Suprapubic skin (tissue), 3 donors: Measurements from ENCODE around the gene DUSP16.
"Not testable (repeated sequence)": the region's sequence is repeated elsewhere in the genome, so short reads cannot be mapped to it uniquely, and the experiment has no call there.

ENCODE experiments used
- CTCF ChIP-seq, 2 donors: fragments of 200-600 bp in 1 of 2; fragments of 450-650 bp in 1 of 2; sonication (generic) in 1 of 2; IDR thresholded peaks; one replicate each; pipeline ENCODE4 v1.5.1; 2016 to 2019; ENCODE audit warnings: antibody characterized with exemption in 2 of 2, mild to moderate bottlenecking in 1 of 2, moderate library complexity in 1 of 2
- POLR2AphosphoS5 ChIP-seq, 3 donors: sonication (generic); formaldehyde crosslinking; IDR thresholded peaks; one replicate each; pipeline ENCODE4 v1.6.1; 2017; ENCODE audit warnings: antibody characterized with exemption in 3 of 3

- TF ChIP-seq CTCF, POLR2AphosphoS5 (IDR thresholded peaks at IDR 0.05): not testable (repeated sequence)
These were observed 33.9 kb upstream of the DUSP16 start for GRCh38 chr12:12596598-12596997.
